Fibroblast of the aortic adventitia (primary cell): ENCODE measurements around the gene PTH2. TPM values are rescaled to one million over a fixed set of nuclear protein-coding genes. Genes with fewer than 3 reads are reported as not detected.

ENCODE experiments used
- DNase-seq: peaks from one replicate; pipeline ENCODE4 v3.0.0-alpha.2; 2010; ENCODE audit warnings: low read depth
- H3K4me3 ChIP-seq: 2 replicates; pipeline ENCODE4 v1.5.1; 2011; ENCODE audit warnings: low read depth, mild to moderate bottlenecking, control low read depth, low read length, moderate library complexity
- total RNA-seq: library from RNA; depleted of rRNA; stranded (reverse); fragments of >200 nt; gene quantifications from 2 replicates; pipeline ENCODE4 v1.2.3, GENCODE V29; 2012; ENCODE audit warnings: low replicate concordance
- TF ChIP-seq, protein P1 (sequence below): IDR thresholded peaks from 2 replicates; pipeline ENCODE4 v1.5.1; 2011; ENCODE audit warnings: mild to moderate bottlenecking, low read length, control low read depth, inconsistent platforms; ENCODE audit not compliant: insufficient read depth

The PTH2 gene
- total RNA-seq, 1 donor: not detected

DNA sequence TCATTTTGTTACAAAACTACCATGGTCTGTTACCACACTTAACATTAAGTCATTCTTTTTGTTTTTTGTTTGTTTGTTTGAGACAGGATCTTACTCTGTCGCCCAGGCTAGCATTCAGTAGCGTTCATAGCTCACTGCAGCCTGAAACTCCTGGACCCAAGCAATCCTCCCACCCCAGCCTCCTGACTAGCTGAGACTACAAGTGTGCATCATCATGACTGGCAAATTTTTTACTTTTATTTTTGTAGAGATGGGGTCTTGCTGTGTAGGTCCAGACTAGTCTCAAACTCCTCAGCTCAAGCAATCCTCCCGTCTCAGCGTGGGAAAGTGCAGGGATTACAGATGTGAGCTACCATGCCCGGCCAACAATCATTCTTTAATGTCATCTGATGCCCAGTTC lies 33.1 kb upstream of the PTH2 start:
- TF ChIP-seq, protein P1, sequence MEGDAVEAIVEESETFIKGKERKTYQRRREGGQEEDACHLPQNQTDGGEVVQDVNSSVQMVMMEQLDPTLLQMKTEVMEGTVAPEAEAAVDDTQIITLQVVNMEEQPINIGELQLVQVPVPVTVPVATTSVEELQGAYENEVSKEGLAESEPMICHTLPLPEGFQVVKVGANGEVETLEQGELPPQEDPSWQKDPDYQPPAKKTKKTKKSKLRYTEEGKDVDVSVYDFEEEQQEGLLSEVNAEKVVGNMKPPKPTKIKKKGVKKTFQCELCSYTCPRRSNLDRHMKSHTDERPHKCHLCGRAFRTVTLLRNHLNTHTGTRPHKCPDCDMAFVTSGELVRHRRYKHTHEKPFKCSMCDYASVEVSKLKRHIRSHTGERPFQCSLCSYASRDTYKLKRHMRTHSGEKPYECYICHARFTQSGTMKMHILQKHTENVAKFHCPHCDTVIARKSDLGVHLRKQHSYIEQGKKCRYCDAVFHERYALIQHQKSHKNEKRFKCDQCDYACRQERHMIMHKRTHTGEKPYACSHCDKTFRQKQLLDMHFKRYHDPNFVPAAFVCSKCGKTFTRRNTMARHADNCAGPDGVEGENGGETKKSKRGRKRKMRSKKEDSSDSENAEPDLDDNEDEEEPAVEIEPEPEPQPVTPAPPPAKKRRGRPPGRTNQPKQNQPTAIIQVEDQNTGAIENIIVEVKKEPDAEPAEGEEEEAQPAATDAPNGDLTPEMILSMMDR: no peak
- H3K4me3 ChIP-seq: no peak overlapping the region
- DNase-seq: no peak

DNA sequence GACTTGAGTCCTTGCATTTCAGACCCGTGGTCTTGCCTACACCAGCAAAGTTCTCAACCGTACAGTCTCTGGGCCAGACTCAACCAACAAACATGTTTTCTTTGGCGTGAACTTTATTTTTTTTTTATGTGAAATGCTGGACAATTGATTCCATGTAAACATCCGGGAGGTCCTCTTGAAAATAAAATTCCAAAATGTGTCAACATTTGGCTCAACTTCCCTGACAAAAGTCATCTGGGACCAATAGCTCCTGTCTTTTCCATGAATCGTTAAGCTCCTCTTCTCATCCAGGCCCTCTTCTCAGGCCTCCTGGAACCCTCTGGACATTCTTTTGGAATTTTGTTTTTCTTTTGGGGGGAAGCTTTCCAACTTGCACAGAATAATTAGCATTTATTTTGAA lies 32.5 kb upstream of the PTH2 start:
- no peak for DNase-seq

DNA sequence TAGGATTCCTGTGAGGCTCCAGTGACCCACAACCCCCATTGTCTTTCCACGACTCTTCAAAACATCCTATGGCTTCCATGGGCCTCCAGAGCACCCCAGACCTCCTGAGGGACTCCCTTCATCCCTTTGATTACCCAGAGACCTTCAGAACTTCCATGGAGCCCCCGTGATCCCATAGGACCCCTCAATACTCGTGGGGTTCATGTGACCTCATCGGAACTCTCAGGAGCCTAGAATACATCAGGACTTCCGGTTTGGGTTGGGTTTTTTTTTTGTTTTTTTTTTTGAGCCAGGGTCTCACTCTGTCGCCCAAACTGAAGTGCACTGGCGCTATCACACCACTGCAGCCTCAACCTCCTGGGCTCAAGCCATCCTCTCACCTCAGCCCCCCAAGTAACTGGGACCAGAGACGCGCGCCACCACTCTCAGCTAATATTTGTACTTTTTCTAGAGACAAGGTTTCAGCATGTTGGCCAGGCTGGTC lies 30.6 kb upstream of the PTH2 start:
- H3K4me3 ChIP-seq: peak overlapping the region; percentile 83
- TF ChIP-seq, protein P1: no peak
- DNase-seq: no peak

More for the DNA sequence above, 32.5 kb upstream of the PTH2 start:
- TF ChIP-seq, protein P1: no peak
- H3K4me3 ChIP-seq: no peak overlapping the region

DNA sequence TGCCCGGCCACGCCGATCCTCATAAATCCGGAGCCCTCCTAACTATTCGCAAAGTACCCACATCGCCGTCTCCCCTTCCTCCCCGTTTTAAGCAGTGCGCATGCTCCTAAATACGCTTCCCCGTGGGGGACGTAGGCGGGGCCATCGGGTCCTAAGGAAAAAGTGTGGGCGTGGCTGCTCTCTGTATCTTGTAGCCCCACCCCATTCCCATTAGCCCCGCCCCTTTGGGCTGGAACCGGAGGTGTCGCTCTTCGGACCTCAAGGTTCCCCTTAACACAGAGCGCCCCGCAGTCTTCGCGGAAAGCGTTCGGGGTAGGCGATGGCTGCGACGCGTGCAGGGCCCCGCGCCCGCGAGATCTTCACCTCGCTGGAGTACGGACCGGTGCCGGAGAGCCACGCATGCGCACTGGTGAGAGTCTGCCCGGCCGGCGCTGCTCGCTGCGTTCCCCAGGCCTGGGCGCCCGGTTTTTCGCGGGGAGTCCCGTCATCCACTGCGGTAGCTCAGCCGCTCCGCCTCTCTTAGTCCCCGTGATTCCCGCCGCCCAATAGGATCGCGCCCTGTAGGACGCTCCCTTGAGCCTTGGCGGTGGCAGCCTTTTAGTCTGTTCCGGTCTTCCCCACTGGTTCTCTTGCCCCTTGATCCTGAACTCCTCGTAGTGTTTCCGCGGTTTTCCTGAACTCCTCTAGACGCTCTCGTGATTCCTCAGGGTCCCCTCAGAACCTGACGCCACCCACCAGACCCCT lies 29.9 kb upstream of the PTH2 start, which contains the start of gene ALDH16A1:
Gene ALDH16A1 (plus strand): TSS at position 213 of the 744 bp plus-strand sequence. CDS start 107 bp downstream, at position 320.
- TF ChIP-seq, protein P1: no peak
- peak; percentile 97 for DNase-seq
- H3K4me3 ChIP-seq: peak within 1 kb of the TSS; percentile 83

DNA sequence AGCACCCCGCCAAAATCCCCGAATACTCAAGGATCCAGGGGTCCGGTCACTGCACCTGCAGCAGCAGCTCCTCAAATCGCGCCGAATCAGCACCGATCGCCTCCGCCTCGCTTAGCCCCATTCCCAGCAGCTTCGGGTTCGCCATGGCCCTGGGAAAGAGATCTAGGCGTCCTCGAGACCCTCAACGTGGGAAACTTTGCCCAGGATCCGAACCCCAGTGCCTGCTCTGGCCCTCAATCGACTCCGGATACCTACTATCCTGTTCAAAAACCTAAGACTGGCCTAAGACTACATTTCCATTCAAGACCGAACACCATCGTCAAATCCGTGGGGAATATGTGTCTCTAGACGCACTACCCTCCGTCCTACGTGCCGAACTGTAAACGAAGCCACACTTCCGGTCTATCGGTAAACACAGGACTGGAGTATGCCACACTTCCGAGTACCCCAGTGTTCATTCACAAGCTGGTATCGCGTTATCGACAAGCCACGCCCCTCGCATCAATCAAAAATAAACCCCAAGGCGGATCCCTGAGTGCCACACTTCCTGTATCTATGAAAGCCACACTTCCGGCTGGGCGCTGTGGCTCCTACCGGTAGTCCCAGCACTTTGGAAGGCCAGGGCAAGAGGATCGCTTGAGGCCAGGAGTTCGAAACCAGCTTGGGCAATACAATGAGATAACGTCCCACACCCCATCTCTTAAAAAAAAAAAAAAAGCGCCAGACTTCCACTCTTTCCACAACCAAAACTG lies 28.4 kb upstream of the PTH2 start, which contains the start of gene PIH1D1:
Gene PIH1D1 (minus strand): TSS at position 385 of the 752 bp plus-strand sequence. CDS start 240 bp downstream, at position 145.
- DNase-seq: peak; percentile 99
- peak within 1 kb of the TSS; percentile 97 for H3K4me3 ChIP-seq
- TF ChIP-seq, protein P1: peak; percentile 47

DNA sequence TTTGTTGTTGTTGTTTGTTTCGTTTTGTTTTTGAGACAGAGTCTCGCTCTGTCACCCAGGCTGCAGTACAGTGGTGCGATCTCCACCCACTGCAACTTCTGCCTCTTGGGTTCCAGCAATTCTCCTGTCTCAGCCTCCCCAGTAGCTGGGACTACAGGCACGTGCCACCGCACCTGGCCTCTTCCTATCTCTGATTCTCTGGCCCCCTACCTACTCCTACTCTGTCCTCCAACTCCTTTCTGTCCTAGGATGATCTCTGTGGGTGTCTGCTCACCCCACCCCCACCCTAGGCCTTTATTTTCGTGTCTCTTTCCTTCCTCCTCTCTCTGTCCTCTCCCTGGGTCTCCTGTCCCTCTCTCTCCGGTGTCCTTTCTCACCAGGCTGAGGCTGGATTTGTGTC lies 27.2 kb upstream of the PTH2 start:
- DNase-seq: no peak
- TF ChIP-seq, protein P1: no peak
- H3K4me3 ChIP-seq: no peak overlapping the region
